WTC11 (cell line): ENCODE measurements around the gene GOSR2. TPM values are rescaled to one million over a fixed set of nuclear protein-coding genes. Genes with fewer than 3 reads are reported as not detected.
A peak's percentile ranks its signal among the peaks of the same experiment; 100 is the strongest.

ENCODE experiments used
- ATAC-seq: fragments of 200-7000 bp; cut with Tn5 transposase; 2 replicates; pipeline ENCODE4 v1.10.0; 2021; ENCODE audit warnings: mild to moderate bottlenecking, moderate library complexity
- CTCF ChIA-PET: fragments of 300-600 bp; sonication (Branson Sonifier 250); formaldehyde crosslinking; loops from one replicate; lab custom pipeline; 2021; ENCODE audit warnings: antibody characterized with exemption; lab: Charles Lee
- POLR2A ChIA-PET: fragments of 350-600 bp; sonication (Branson Sonifier 250); formaldehyde crosslinking; loops from one replicate; lab custom pipeline; 2021; ENCODE audit warnings: antibody characterized with exemption; lab: Charles Lee
- DNase-seq: peaks from one replicate; pipeline ENCODE4 v3.0.0; 2021; ENCODE audit warnings: low spot score
- H3K27ac Mint-ChIP-seq: 2 replicates; pipeline ENCODE4 v1.8.0; 2021; ENCODE audit warnings: mixed read lengths
- H3K27me3 Mint-ChIP-seq: 2 replicates; pipeline ENCODE4 v1.8.0; 2021; ENCODE audit warnings: low read depth, mild to moderate bottlenecking, moderate library complexity, mixed read lengths
- H3K36me3 Mint-ChIP-seq: 2 replicates; pipeline ENCODE4 v1.8.0; 2021; ENCODE audit warnings: mixed read lengths
- H3K4me1 Mint-ChIP-seq: 2 replicates; pipeline ENCODE4 v1.8.0; 2022; ENCODE audit warnings: mixed read lengths
- H3K4me3 Mint-ChIP-seq: 2 replicates; pipeline ENCODE4 v1.8.0; 2021; ENCODE audit warnings: mild to moderate bottlenecking, moderate library complexity, mixed read lengths
- H3K9me3 Mint-ChIP-seq: 2 replicates; pipeline ENCODE4 v1.8.0; 2021; ENCODE audit warnings: mixed read lengths
- ATF6 ChIP-seq: sonication (generic); formaldehyde crosslinking; IDR thresholded peaks from 2 replicates; pipeline ENCODE4 v1.8.1; 2023; ENCODE audit warnings: mild to moderate bottlenecking, missing genetic modification reagents
- CREB1 ChIP-seq: sonication (generic); formaldehyde crosslinking; IDR thresholded peaks from 2 replicates; pipeline ENCODE4 v1.8.0; 2023; ENCODE audit warnings: mild to moderate bottlenecking, missing genetic modification reagents
- E2F4 ChIP-seq: sonication (generic); formaldehyde crosslinking; IDR thresholded peaks from 2 replicates; pipeline ENCODE4 v1.8.1; 2022; ENCODE audit warnings: low read depth, mild to moderate bottlenecking, moderate library complexity, missing genetic modification reagents, borderline replicate concordance
- GABPB1 ChIP-seq: sonication (generic); formaldehyde crosslinking; IDR thresholded peaks from 2 replicates; pipeline ENCODE4 v1.8.1; 2023; ENCODE audit warnings: mild to moderate bottlenecking, missing genetic modification reagents
- IRF2 ChIP-seq: sonication (generic); formaldehyde crosslinking; IDR thresholded peaks from 2 replicates; pipeline ENCODE4 v1.8.0; 2022; ENCODE audit warnings: low read depth, missing genetic modification reagents, borderline replicate concordance
- MAX ChIP-seq: sonication (generic); formaldehyde crosslinking; IDR thresholded peaks from 2 replicates; pipeline ENCODE4 v1.8.0; 2022; ENCODE audit warnings: mild to moderate bottlenecking, missing genetic modification reagents
- MXD4 ChIP-seq: fragments of 250-450 bp; sonication (Bioruptor Pico); IDR thresholded peaks from 2 replicates; pipeline ENCODE4 v1.8.0; 2021; ENCODE audit warnings: mild to moderate bottlenecking, moderate library complexity, borderline replicate concordance
- NFE2L1 ChIP-seq: sonication (generic); formaldehyde crosslinking; IDR thresholded peaks from 2 replicates; pipeline ENCODE4 v1.8.1; 2023; ENCODE audit warnings: missing genetic modification reagents
- STAT6 ChIP-seq: sonication (generic); formaldehyde crosslinking; conservative IDR thresholded peaks from 2 replicates; pipeline ENCODE4 v1.8.1; 2023; ENCODE audit warnings: mild to moderate bottlenecking, low read depth, missing genetic modification reagents, moderate library complexity
- TCF7 ChIP-seq: sonication (generic); formaldehyde crosslinking; IDR thresholded peaks from 2 replicates; pipeline ENCODE4 v1.8.0; 2022; ENCODE audit warnings: mild to moderate bottlenecking, low read depth, missing genetic modification reagents, moderate library complexity
- TP53 ChIP-seq: sonication (generic); formaldehyde crosslinking; IDR thresholded peaks from 2 replicates; pipeline ENCODE4 v1.8.1; 2023; ENCODE audit warnings: mild to moderate bottlenecking, missing genetic modification reagents
- USF1 ChIP-seq: sonication (generic); formaldehyde crosslinking; IDR thresholded peaks from 2 replicates; pipeline ENCODE4 v1.8.0; 2022; ENCODE audit warnings: mild to moderate bottlenecking, missing genetic modification reagents
- ZNF138 ChIP-seq: sonication (generic); formaldehyde crosslinking; conservative IDR thresholded peaks from 2 replicates; pipeline ENCODE4 v1.8.1; 2022; ENCODE audit warnings: mild to moderate bottlenecking, moderate library complexity, missing genetic modification reagents
- ZNF423 ChIP-seq: fragments of 250-450 bp; sonication (Bioruptor Pico); IDR thresholded peaks from 2 replicates; pipeline ENCODE4 v2.1.2; 2022; ENCODE audit warnings: mild to moderate bottlenecking, moderate library complexity
- ZNF532 ChIP-seq: fragments of 250-450 bp; sonication (Bioruptor Pico); IDR thresholded peaks from 2 replicates; pipeline ENCODE4 v1.9.0; 2021; ENCODE audit warnings: mild to moderate bottlenecking, borderline replicate concordance
- total RNA-seq: library from RNA; stranded (reverse); gene quantifications from 3 replicates; pipeline ENCODE4 v1.2.3, GENCODE V29; 2021

The GOSR2 gene
- total RNA-seq, 1 experiment from 2014 or later: 45.8 TPM

- TF ChIP-seq E2F4 (CRISPR knock-in tag): no peak
- TF ChIP-seq CREB1 (CRISPR knock-in tag): no peak
- TF ChIP-seq STAT6: no peak
- TF ChIP-seq TP53 (CRISPR knock-in tag): no peak
- TF ChIP-seq ZNF138 (CRISPR knock-in tag): no peak
- TF ChIP-seq MAX (CRISPR knock-in tag): no peak
- TF ChIP-seq MXD4 (CRISPR knock-in tag): no peak
Measured at GRCh38 chr17:46892192-46892703, 30.7 kb upstream of the GOSR2 start (continued).

- ChIA-PET POLR2A (no interaction called here), CTCF (no interaction called here)
- Mint-ChIP-seq H3K4me1 (peaks cover 8% of the 10 kb centered on the region; the same call in 1 of the 2 replicates), H3K9me3 (peaks cover 8% of the 10 kb centered on the region), H3K27ac (no peak overlapping the region), H3K4me3 (no peak overlapping the region), H3K27me3 (peaks cover 2% of the 10 kb centered on the region; the same call in 1 of the 2 replicates), H3K36me3 (no peaks in the 10 kb centered on the region)
- TF ChIP-seq GABPB1 (no peak), USF1 (CRISPR knock-in tag) (no peak), NFE2L1 (CRISPR knock-in tag) (no peak)
- no peak for DNase-seq
- ATAC-seq: no peak
Measured at GRCh38 chr17:46894024-46894423, 28.9 kb upstream of the GOSR2 start.

GRCh38 chr17:46894476-46895151, 28.3 kb upstream of the GOSR2 start:
- POLR2A ChIA-PET: no interaction called here
- H3K4me3 Mint-ChIP-seq: no peak overlapping the region
- H3K27ac Mint-ChIP-seq: no peak overlapping the region
- TF ChIP-seq ZNF423 (CRISPR knock-in tag): peak; percentile 68; the same call in 1 of the 2 replicates
- TF ChIP-seq ATF6 (CRISPR knock-in tag): no peak
- DNase-seq (peak; percentile 34), ATAC-seq (peak; percentile 49)
- H3K4me1 Mint-ChIP-seq: peaks cover 8% of the 10 kb centered on the region; the same call in 1 of the 2 replicates
- H3K9me3 Mint-ChIP-seq: peaks cover 13% of the 10 kb centered on the region
- no peaks in the 10 kb centered on the region for H3K36me3 Mint-ChIP-seq
- CTCF ChIA-PET: interaction anchor here (0.7 kb wide), 1 partner anchor 90 kb away, joined by 3 read pairs; no protein-coding TSS in a partner anchor
- H3K27me3 Mint-ChIP-seq: peaks cover 2% of the 10 kb centered on the region; the same call in 1 of the 2 replicates

- peaks cover 2% of the 10 kb centered on the region; the same call in 1 of the 2 replicates for H3K27me3 Mint-ChIP-seq
- POLR2A ChIA-PET: no interaction called here
- ATAC-seq: no peak
- TF ChIP-seq TCF7 (CRISPR knock-in tag) (no peak), IRF2 (CRISPR knock-in tag) (no peak), ZNF532 (CRISPR knock-in tag) (no peak)
Measured at GRCh38 chr17:46895171-46895570, 27.8 kb upstream of the GOSR2 start.

More at GRCh38 chr17:46895171-46895570, 27.8 kb upstream of the GOSR2 start:
- peaks cover 5% of the 10 kb centered on the region; the same call in 1 of the 2 replicates for H3K4me1 Mint-ChIP-seq
- peaks cover 13% of the 10 kb centered on the region for H3K9me3 Mint-ChIP-seq
- no peak for DNase-seq
- H3K4me3 Mint-ChIP-seq: no peak overlapping the region
- CTCF ChIA-PET: interaction anchor here (0.7 kb wide), 1 partner anchor 89 kb away, joined by 3 read pairs; no protein-coding TSS in a partner anchor
- H3K27ac Mint-ChIP-seq: no peak overlapping the region
- no peaks in the 10 kb centered on the region for H3K36me3 Mint-ChIP-seq
